Measurements from ENCODE around the gene SEMA6C.
"Not testable (repeated sequence)": the region's sequence is repeated elsewhere in the genome, so short reads cannot be mapped to it uniquely, and the experiment has no call there.

Gene SEMA6C

DNA sequence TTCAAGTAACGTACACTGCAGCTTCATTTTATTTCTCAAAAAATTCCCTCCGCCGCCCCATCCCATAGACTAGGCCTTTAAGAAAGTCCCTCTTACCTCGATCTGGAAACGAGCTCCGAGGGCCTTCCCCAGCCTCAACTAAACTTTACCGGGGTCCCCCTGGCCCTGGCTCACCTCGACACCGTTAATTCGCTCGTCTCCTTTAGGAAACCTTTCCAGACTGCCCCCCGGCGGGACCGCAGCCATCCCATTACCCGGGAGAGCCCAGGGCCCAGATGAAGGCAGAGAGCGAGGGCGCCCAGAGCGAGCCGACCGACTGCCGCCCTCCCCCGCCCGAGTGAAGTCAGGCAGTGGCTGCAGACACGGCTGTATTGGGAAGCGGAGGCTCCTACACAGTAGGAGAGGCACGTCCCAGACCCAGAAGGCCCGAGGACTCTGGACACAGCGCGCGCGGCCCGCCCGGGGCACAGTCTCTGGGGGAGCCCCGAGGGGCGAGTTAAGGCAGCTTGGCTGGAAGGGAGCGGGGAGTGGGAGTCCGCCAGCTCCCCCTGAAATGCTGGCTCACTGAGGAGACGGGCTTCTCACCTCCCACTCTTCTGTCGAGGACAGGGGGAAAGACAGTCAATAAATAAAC, 14.6 kb downstream of the SEMA6C start:
- no peak for DNase-seq (ENCODE audit: low read depth, low spot score)

DNA sequence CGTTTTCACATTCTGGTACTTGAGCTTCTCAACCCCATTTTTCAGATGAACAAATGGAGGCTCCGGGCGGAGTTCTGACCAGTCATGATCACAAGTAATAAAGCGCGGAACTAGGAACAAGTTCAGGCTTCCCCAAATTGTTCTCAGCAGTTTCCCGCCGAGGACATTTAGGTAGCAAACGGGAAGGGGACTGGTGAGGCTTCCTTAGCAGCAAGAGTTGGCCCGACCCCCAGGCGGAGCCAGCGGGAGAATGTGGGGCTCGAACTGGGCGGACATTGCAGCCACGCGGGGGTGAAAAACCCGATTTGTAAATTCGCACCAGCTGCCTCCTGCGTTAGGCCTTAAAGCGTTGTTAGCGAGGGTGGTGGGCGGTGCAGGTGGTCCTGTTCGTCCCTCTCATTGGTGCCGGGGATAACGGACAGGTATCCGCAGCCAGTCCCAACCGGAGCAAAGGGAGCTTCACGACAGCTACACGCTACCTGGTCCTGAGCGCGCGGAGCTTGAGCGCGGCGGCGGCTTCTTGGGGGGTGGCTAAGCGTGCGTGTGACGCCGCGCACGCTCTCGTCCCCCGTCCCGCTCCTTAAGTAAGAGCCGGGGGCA, 15.3 kb downstream of the SEMA6C start:
- peak; percentile 41 for DNase-seq (ENCODE audit: low read depth, low spot score)
- H3K27ac ChIP-seq = no peak overlapping the region

More for the DNA sequence above, 14.6 kb downstream of the SEMA6C start:
- no peak overlapping the region for H3K27ac ChIP-seq

DNA sequence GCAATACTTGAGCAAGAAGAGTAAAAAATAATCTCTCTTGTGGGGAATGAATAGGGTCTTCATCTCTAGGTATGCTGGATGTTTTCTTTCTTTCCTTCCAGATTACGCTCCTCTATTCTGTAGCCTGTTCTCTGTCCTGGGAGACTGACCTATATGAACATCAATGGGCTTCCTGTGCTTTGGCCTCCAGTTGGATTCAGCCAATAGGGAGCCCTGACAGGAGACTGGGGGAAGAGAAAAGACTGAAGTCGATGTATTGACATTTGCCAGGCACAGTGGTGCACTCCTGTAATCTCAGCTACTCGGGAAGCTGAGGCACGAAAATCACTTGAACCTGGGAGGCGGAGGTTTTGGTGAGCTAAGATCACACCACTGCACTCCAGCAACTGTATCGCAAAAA, 17.6 kb downstream of the SEMA6C start:
- no peak for DNase-seq (ENCODE audit: low read depth, low spot score)
- no peak overlapping the region for H3K27ac ChIP-seq

DNA sequence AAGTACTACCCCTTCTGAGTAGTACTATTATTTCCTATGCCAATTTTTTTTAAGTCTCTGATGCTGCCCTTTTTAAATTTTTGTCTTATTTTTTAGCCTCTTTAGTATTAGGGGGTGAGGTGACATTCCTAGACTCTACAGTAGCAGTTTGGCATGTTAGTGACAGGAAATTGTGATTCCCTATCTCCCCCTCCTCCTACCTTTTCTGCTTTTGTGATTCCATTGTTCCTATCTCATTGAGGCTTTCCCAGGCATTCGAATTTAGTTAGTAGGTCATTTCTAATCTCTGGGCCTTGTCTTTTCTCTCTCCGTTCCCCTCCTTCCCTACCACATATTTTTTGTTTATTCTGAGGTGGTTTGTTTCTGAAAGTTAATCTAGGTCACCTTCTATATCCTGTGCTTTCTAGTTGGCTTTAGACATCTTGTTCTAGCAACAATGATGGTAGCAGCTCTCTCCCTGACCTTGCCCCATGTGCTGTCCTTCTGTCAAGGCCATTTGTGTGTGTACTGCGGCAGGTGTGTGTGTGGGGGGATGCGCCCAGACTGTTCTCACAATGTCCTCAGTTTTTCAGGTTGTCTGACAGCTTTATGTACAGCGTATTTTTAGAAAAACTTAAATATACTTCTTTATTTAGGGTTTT, 21.5 kb downstream of the SEMA6C start:
- H3K27ac ChIP-seq = no peak overlapping the region
- no peak for DNase-seq (ENCODE audit: low read depth, low spot score)

DNA sequence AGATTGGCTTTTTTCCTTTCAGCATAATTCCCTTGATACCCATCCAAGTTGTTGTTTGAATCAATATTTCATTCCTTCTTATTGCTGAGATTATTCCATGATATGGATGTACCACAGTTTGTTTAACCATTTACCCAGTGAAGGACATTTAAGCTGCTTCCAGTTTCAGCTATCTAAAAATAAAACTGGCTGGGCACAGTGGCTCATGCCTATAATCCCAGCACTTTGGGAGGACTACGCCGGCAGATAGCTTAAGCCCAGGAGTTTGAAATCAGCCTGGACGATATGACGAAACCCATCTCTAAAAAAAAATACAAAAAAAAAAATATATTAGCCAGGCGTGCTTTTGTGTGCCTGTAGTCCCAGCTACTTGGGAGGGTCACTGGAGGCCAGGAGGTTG, 32.6 kb downstream of the SEMA6C start:
- DNase-seq (ENCODE audit: low read depth, low spot score) = no peak
- H3K27ac ChIP-seq = no peak overlapping the region

DNA sequence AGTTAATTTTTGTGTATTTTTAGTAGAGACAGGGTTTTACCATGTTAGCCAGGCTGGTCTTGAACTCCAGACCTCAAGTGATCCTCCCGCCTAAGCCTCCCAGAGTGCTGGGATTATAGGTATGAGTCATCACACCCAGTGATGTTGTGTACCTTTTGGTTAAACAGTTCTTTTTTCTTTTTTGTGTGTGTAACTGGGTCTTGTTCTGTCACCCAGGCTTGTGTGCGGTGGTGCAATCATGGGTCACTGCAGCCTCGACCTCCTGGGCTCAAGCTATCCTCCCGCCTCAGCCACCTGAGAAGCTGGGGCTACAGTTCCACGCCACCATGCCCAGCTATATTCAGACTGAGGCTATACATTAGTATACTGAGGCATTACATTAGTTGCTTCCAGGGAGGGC, 38.1 kb downstream of the SEMA6C start:
- no peak for DNase-seq (ENCODE audit: low read depth, low spot score)
- no peak overlapping the region for H3K27ac ChIP-seq

DNA sequence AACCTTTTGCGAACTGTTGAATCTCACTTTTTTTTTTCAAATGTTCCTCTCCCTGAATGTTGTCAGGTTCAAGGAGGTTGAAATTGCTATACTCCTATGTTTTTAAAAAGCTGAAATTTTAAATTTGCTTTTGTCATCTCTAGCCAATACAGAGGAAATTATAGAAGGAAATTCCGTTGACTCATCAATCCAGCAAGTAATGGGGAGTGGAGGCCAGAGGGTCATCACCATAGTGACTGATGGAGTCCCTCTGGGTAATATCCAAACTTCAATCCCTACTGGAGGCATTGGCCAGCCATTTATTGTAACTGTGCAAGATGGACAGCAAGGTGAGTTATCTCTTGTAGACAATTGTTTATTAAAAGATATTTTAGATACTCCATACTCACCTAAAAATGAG, 39.5 kb downstream of the SEMA6C start:
- no peak for DNase-seq (ENCODE audit: low read depth, low spot score)

DNA sequence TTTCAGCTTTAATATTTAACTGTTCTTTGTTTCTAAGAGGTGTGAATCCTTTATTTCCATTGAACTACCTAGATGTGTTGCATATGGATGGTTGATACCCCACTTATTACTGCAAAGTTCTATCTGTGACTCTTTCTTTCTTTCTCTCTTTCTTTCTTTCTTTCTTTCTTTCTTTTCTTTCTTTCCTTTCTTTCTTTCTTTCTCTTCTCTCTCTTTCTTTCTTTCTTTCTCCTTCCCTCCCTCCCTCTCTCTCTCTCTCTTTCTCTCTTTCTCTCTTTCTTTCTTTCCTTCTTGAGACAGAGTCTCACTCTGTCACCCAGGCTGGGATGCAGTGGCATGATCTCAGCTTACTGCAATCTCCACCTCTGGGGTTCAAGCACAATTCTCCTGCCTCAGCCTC, 41.8 kb downstream of the SEMA6C start:
- no peak overlapping the region for H3K27ac ChIP-seq
- no peak for DNase-seq (ENCODE audit: low read depth, low spot score)

More for the DNA sequence above, 39.5 kb downstream of the SEMA6C start:
- no peak overlapping the region for H3K27ac ChIP-seq

DNA sequence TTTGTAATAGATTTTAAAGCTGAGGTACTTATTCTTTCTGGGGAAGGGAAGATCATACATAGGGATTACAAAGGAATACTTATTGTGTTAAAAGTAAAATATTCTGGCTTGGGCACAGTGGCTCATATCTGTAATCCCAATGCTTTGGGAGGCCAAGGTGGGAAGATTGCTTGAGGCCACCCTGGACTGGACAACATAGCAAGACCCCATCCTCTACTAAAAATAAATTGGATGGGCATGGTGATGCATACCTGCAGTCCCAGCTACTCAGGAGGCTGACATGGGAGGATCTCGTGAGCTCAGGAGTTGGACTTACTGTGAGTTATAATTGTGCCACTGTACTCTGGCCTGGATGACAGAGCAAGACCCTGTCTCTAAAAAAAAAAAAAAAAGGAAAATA, 48.3 kb downstream of the SEMA6C start:
- DNase-seq (ENCODE audit: low read depth, low spot score) = no peak
- H3K27ac ChIP-seq = no peak overlapping the region

DNA sequence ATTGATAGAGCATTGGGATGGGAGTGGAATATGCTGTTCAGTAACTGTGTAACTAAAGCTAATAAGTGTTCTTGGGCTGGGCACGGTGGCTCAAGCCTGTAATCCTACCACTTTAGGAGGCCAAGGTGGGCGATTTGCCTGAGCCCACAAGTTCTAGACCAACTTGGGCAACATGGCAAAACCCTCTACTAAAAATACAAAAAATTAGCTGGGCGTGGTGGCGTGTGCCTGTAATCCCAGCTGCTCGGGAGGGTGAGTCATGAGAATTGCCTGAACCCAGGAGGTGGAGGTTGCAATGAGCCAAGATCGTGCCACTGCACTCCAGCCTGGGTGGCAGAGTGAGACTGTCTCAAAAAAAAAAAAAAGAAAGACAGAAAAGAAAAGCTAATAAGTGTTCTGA, 49.0 kb downstream of the SEMA6C start:
- not testable (repeated sequence) for DNase-seq (ENCODE audit: low read depth, low spot score); H3K27ac ChIP-seq

DNA sequence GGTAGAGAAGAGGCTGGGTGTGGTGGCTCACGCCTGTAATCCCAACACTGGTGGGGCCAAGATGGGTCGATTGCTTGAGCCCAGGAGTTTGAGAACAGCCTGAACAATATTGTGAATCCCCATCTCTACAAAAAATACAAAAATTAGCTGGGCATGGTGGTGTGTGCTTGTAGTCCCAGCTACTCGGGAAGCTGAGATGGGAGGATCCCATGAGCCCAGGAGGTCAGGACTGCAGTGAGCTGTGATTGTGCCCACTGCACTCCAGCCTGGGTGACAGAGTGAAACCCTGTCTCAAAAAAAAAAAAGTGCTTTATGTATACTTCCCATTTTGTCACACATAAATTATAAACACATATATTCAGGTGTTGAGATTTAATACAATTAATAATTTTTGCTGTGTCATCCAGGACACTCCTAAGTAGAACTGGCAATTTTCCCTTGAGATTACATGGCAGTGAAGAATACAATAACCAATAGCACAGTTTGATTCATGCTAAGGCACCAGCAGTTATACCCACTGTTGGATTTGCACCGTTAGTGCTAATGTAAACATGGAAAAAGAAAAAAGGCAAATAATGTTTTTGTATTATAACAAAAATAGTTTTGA, 60.4 kb downstream of the SEMA6C start:
- H3K27ac ChIP-seq = no peak overlapping the region
- no peak for DNase-seq (ENCODE audit: low read depth, low spot score)
